Activated naive CD4-positive, alpha-beta T cell treated with anti-CD3 and anti-CD28 coated beads, Interleukin-2, amount 50 U/mL, for 24 hours (primary cell): ENCODE measurements around the gene C4BPA.

ENCODE experiments used
- H3K27ac Mint-ChIP-seq: one replicate; pipeline ENCODE4 v1.8.0; 2021; ENCODE audit warnings: mild to moderate bottlenecking, mixed read lengths
- H3K27me3 Mint-ChIP-seq: one replicate; pipeline ENCODE4 v1.8.0; 2021; ENCODE audit warnings: mixed read lengths
- H3K36me3 Mint-ChIP-seq: one replicate; pipeline ENCODE4 v1.8.0; 2021; ENCODE audit warnings: mixed read lengths
- H3K4me1 Mint-ChIP-seq: one replicate; pipeline ENCODE4 v1.8.0; 2021; ENCODE audit warnings: mixed read lengths
- H3K4me3 Mint-ChIP-seq: one replicate; pipeline ENCODE4 v1.8.0; 2021; ENCODE audit warnings: mild to moderate bottlenecking, mixed read lengths
- H3K9me3 Mint-ChIP-seq: one replicate; pipeline ENCODE4 v1.8.0; 2021; ENCODE audit warnings: mixed read lengths

The C4BPA gene

GRCh38 chr1:207070811-207071210 lies 33.2 kb upstream of the C4BPA start:
- Mint-ChIP-seq H3K4me3 (peak overlapping the region; percentile 51), H3K27ac (peak overlapping the region; percentile 59), H3K27me3 (no peaks in the 10 kb centered on the region), H3K36me3 (peaks cover 5% of the 10 kb centered on the region), H3K9me3 (no peaks in the 10 kb centered on the region), H3K4me1 (peaks cover 40% of the 10 kb centered on the region)

GRCh38 chr1:207071426-207071825 lies 32.6 kb upstream of the C4BPA start:
- Mint-ChIP-seq H3K4me3 (peak overlapping the region; percentile 51), H3K27ac (peak overlapping the region; percentile 62), H3K9me3 (no peaks in the 10 kb centered on the region), H3K27me3 (no peaks in the 10 kb centered on the region), H3K4me1 (peaks cover 40% of the 10 kb centered on the region), H3K36me3 (peaks cover 5% of the 10 kb centered on the region)

- H3K36me3 Mint-ChIP-seq = peaks cover 5% of the 10 kb centered on the region
- no peaks in the 10 kb centered on the region for H3K27me3 Mint-ChIP-seq
- H3K4me1 Mint-ChIP-seq = peaks cover 40% of the 10 kb centered on the region
- H3K4me3 Mint-ChIP-seq = peak overlapping the region; percentile 44
- no peaks in the 10 kb centered on the region for H3K9me3 Mint-ChIP-seq
- H3K27ac Mint-ChIP-seq = no peak overlapping the region
These were observed 31.8 kb upstream of the C4BPA start for GRCh38 chr1:207072233-207072632.

GRCh38 chr1:207073906-207074820 lies 29.9 kb upstream of the C4BPA start:
- Mint-ChIP-seq H3K36me3 (peaks cover 2% of the 10 kb centered on the region), H3K4me1 (peaks cover 36% of the 10 kb centered on the region), H3K27ac (no peak overlapping the region), H3K27me3 (no peaks in the 10 kb centered on the region), H3K4me3 (no peak overlapping the region), H3K9me3 (no peaks in the 10 kb centered on the region)

GRCh38 chr1:207076181-207076955 lies 27.7 kb upstream of the C4BPA start:
- H3K36me3 Mint-ChIP-seq = no peaks in the 10 kb centered on the region
- no peaks in the 10 kb centered on the region for H3K9me3 Mint-ChIP-seq
- no peaks in the 10 kb centered on the region for H3K27me3 Mint-ChIP-seq
- H3K27ac Mint-ChIP-seq = no peak overlapping the region
- peaks cover 14% of the 10 kb centered on the region for H3K4me1 Mint-ChIP-seq
- no peak overlapping the region for H3K4me3 Mint-ChIP-seq

- H3K27me3 Mint-ChIP-seq = no peaks in the 10 kb centered on the region
These were observed 27.0 kb upstream of the C4BPA start for GRCh38 chr1:207077012-207077411.

GRCh38 chr1:207077470-207078377 lies 26.3 kb upstream of the C4BPA start:
- Mint-ChIP-seq H3K27ac (no peak overlapping the region), H3K36me3 (no peaks in the 10 kb centered on the region), H3K4me1 (peaks cover 3% of the 10 kb centered on the region), H3K4me3 (no peak overlapping the region), H3K9me3 (no peaks in the 10 kb centered on the region), H3K27me3 (peaks cover 2% of the 10 kb centered on the region)

More at GRCh38 chr1:207077012-207077411, 27.0 kb upstream of the C4BPA start:
- Mint-ChIP-seq H3K36me3 (no peaks in the 10 kb centered on the region), H3K4me3 (no peak overlapping the region), H3K9me3 (no peaks in the 10 kb centered on the region), H3K4me1 (peaks cover 8% of the 10 kb centered on the region), H3K27ac (no peak overlapping the region)

GRCh38 chr1:207078578-207079132 lies 25.4 kb upstream of the C4BPA start:
- Mint-ChIP-seq H3K27ac (no peak overlapping the region), H3K4me3 (no peak overlapping the region), H3K9me3 (no peaks in the 10 kb centered on the region), H3K4me1 (no peaks in the 10 kb centered on the region), H3K36me3 (no peaks in the 10 kb centered on the region), H3K27me3 (peaks cover 2% of the 10 kb centered on the region)

- Mint-ChIP-seq H3K27me3 (peaks cover 4% of the 10 kb centered on the region), H3K4me3 (no peak overlapping the region), H3K27ac (no peak overlapping the region), H3K4me1 (peaks cover 4% of the 10 kb centered on the region), H3K9me3 (no peaks in the 10 kb centered on the region), H3K36me3 (no peaks in the 10 kb centered on the region)
These were observed 24.3 kb upstream of the C4BPA start for GRCh38 chr1:207079706-207080241.

GRCh38 chr1:207081088-207081487 lies 22.9 kb upstream of the C4BPA start:
- H3K4me3 Mint-ChIP-seq = no peak overlapping the region
- H3K36me3 Mint-ChIP-seq = no peaks in the 10 kb centered on the region
- H3K27ac Mint-ChIP-seq = no peak overlapping the region
- H3K9me3 Mint-ChIP-seq = no peaks in the 10 kb centered on the region
- H3K27me3 Mint-ChIP-seq = peaks cover 4% of the 10 kb centered on the region
- peaks cover 11% of the 10 kb centered on the region for H3K4me1 Mint-ChIP-seq

GRCh38 chr1:207081806-207082205 lies 22.2 kb upstream of the C4BPA start:
- Mint-ChIP-seq H3K4me1 (peaks cover 11% of the 10 kb centered on the region), H3K27ac (no peak overlapping the region), H3K36me3 (no peaks in the 10 kb centered on the region), H3K9me3 (no peaks in the 10 kb centered on the region), H3K27me3 (peaks cover 4% of the 10 kb centered on the region), H3K4me3 (no peak overlapping the region)

GRCh38 chr1:207084232-207084631 lies 19.8 kb upstream of the C4BPA start:
- Mint-ChIP-seq H3K4me1 (peaks cover 26% of the 10 kb centered on the region), H3K36me3 (no peaks in the 10 kb centered on the region), H3K27me3 (peaks cover 4% of the 10 kb centered on the region), H3K9me3 (no peaks in the 10 kb centered on the region), H3K27ac (no peak overlapping the region), H3K4me3 (no peak overlapping the region)

GRCh38 chr1:207084701-207085180 lies 19.3 kb upstream of the C4BPA start:
- Mint-ChIP-seq H3K4me3 (no peak overlapping the region), H3K27ac (peak overlapping the region; percentile 12), H3K27me3 (peaks cover 4% of the 10 kb centered on the region), H3K36me3 (no peaks in the 10 kb centered on the region), H3K4me1 (peaks cover 31% of the 10 kb centered on the region), H3K9me3 (no peaks in the 10 kb centered on the region)

GRCh38 chr1:207085887-207086286 lies 18.1 kb upstream of the C4BPA start:
- Mint-ChIP-seq H3K36me3 (no peaks in the 10 kb centered on the region), H3K9me3 (no peaks in the 10 kb centered on the region), H3K27ac (no peak overlapping the region), H3K4me1 (peaks cover 40% of the 10 kb centered on the region), H3K27me3 (peaks cover 4% of the 10 kb centered on the region), H3K4me3 (no peak overlapping the region)
